Activated naive CD4-positive, alpha-beta T cell treated with anti-CD3 and anti-CD28 coated beads for 36 hours (primary cell): ENCODE measurements around the gene RAB44. TPM values are rescaled to one million over a fixed set of nuclear protein-coding genes. Genes with fewer than 3 reads are reported as not detected.

Experiments used
- CTCF ChIA-PET: fragments of 350-600 bp; sonication (Branson Sonifier 250); formaldehyde crosslinking; loops from one replicate; lab custom pipeline; 2021; ENCODE audit warnings: antibody characterized with exemption; lab: Charles Lee
- DNase-seq: peaks from one replicate; pipeline ENCODE4 v3.0.0-alpha.2; 2020
- H3K27ac Mint-ChIP-seq: one replicate; pipeline ENCODE4 v1.8.0; 2021; ENCODE audit warnings: mild to moderate bottlenecking, mixed read lengths
- H3K27me3 Mint-ChIP-seq: one replicate; pipeline ENCODE4 v1.8.0; 2021; ENCODE audit warnings: low read depth, mixed read lengths
- H3K36me3 Mint-ChIP-seq: one replicate; pipeline ENCODE4 v1.8.0; 2021; ENCODE audit warnings: low read depth, mixed read lengths
- H3K4me1 Mint-ChIP-seq: one replicate; pipeline ENCODE4 v1.8.0; 2021; ENCODE audit warnings: low read depth, mixed read lengths
- H3K4me3 Mint-ChIP-seq: one replicate; pipeline ENCODE4 v1.8.0; 2021; ENCODE audit warnings: mild to moderate bottlenecking, moderate library complexity, mixed read lengths
- H3K9me3 Mint-ChIP-seq: one replicate; pipeline ENCODE4 v1.8.0; 2021; ENCODE audit warnings: mixed read lengths
- intact Hi-C: fragments of 100-400 bp; cut with micrococcal nuclease; formaldehyde crosslinking; loops from one replicate; pipeline ENCODE4 v1.15.1; 2023
- total RNA-seq, 2 experiments: library from RNA; stranded (reverse); gene quantifications; one replicate each; pipeline ENCODE4 v1.2.3, GENCODE V29; 2021

Gene RAB44
- total RNA-seq, 2 experiments from 2014 or later = 0.05 TPM; not detected in 1

DNA sequence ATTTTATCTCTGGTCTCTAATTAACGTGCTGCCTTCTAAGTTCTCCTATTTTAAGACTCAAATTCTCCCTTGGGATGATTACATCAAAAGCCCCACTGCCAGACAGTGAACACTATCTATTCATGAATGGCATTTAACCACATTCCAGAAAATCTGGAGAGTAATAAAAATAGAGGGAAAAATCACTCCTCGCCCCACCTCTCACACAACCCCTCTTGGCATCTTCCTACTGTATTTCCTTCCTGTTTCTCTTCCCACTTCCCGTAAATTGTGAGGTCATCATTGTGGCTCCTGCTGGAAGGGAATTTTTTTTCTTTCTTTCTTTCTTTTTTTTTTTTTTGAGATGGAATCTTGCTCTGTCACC lies 31.5 kb downstream of the RAB44 start:
- Mint-ChIP-seq H3K4me1 (peaks cover 25% of the 10 kb centered on the region), H3K9me3 (no peaks in the 10 kb centered on the region), H3K4me3 (no peak overlapping the region), H3K27me3 (no peaks in the 10 kb centered on the region), H3K27ac (no peak overlapping the region), H3K36me3 (no peaks in the 10 kb centered on the region)
- CTCF ChIA-PET = interaction anchor here (1.2 to 4.7 kb wide), 2 partner anchors 31 to 54 kb away, joined by 3 to 20 read pairs; no protein-coding TSS in a partner anchor
- DNase-seq = no peak
- intact Hi-C loops = no loop called here

DNA sequence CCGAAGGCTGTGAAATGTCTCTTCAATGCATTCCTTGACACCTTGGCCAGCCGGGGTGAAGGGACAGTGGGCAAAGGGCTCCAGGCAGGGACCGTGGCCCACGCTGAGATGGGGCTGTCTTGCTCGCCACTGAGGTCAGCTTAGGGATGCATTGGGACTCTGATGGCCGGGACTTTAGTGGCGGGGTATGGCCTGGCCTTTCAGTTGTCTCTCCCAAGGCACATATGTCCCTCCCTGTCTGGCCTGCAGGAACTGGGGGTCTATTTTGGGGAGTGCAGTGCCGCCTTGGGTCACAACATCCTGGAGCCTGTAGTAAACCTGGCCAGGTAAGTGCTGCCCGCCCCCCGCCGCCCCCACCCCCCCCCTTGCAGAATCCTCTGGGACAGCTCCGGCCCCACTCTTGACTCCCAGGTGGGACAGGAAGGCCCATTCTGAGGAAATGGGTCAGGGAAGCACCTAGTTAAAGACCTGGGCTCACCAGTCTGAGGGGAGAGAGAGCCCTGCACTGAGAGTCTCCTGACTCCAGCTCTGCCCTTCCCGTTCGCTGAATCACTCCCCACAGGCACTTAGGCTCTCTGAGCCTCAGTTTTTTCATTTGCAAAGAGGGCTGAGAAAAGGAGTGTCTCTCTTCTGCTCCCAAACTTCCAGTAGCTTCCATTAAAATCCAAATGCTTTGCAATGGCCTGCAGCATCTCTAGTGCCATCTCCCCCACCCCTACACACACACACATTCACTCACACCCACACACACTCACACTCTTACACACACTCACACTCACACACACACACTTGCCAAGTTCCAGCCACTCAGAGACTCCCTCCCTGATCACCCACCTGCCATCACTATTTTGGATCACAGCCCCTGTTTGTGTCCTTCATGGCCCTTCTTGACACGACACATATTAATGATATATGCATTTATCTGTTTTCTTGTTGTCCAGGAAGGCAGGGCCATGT lies 33.1 kb downstream of the RAB44 start:
- Mint-ChIP-seq H3K27ac (no peak overlapping the region), H3K9me3 (no peaks in the 10 kb centered on the region), H3K4me3 (no peak overlapping the region), H3K4me1 (peaks cover 39% of the 10 kb centered on the region), H3K36me3 (peaks cover 1% of the 10 kb centered on the region), H3K27me3 (no peaks in the 10 kb centered on the region)
- CTCF ChIA-PET = interaction anchor here (1.6 to 4.7 kb wide), 2 partner anchors 29 to 116 kb away, joined by 4 to 20 read pairs; no protein-coding TSS in a partner anchor
- intact Hi-C loops = no loop called here
- no peak for DNase-seq

DNA sequence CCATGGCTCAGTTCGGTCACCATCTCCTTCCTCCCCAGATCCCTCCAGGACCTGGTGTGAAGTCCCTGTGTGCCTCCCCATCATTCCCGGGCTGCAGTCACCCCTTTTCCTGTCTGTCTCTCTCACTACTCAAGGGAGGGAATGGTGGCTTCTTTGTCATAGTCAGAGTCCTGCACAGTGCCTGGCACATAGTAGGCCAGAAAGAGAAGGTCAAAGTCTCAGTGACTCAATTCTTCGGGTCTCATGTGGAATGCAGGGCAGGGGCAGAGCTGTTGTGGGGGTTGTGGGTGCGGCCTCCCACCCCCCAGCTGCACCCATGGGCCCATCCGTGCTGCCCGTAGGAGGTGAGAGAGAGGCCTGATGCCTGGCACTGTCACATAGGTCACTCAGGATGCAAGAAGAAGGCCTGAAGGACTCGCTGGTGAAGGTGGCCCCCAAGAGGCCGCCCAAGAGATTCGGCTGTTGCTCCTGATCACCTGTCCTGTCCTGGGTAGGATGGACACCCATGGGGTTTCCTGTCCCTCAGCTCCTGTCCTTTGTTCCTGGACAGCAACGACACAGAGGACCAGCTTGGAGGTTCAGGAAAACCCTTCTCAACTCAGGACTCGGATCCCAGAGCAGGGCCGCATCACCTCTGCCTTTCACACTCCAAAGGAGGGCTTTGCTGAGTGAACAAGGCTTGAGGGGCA lies 34.1 kb downstream of the RAB44 start:
- CTCF ChIA-PET = interaction anchor here (0.5 to 0.7 kb wide), 2 partner anchors 19 to 117 kb away, joined by 3 read pairs; no protein-coding TSS in a partner anchor
- intact Hi-C loops = no loop called here
- no peaks in the 10 kb centered on the region for H3K27me3 Mint-ChIP-seq
- H3K9me3 Mint-ChIP-seq = no peaks in the 10 kb centered on the region
- H3K4me3 Mint-ChIP-seq = no peak overlapping the region
- no peak overlapping the region for H3K27ac Mint-ChIP-seq
- peaks cover 1% of the 10 kb centered on the region for H3K36me3 Mint-ChIP-seq
- DNase-seq = no peak
- peaks cover 36% of the 10 kb centered on the region for H3K4me1 Mint-ChIP-seq

- Mint-ChIP-seq H3K27ac (no peak overlapping the region), H3K4me1 (peaks cover 28% of the 10 kb centered on the region), H3K9me3 (no peaks in the 10 kb centered on the region), H3K36me3 (peaks cover 1% of the 10 kb centered on the region), H3K27me3 (no peaks in the 10 kb centered on the region), H3K4me3 (no peak overlapping the region)
- intact Hi-C loops = no loop called here
- DNase-seq = no peak
- CTCF ChIA-PET = interaction anchor here (0.7 to 1.8 kb wide), 2 partner anchors 26 to 124 kb away, joined by 3 to 11 read pairs; no protein-coding TSS in a partner anchor
Measured at GRCh38 chr6:36733300-36733699, 35.7 kb downstream of the RAB44 start.

GRCh38 chr6:36734486-36735060 lies 36.9 kb downstream of the RAB44 start:
- CTCF ChIA-PET = interaction anchor here (0.5 to 2.3 kb wide), 8 partner anchors 19 to 432 kb away, joined by 3 to 15 read pairs (median 3); no protein-coding TSS in a partner anchor
- peaks cover 28% of the 10 kb centered on the region for H3K4me1 Mint-ChIP-seq
- H3K27ac Mint-ChIP-seq = peak overlapping the region; percentile 91
- DNase-seq = no peak
- no peaks in the 10 kb centered on the region for H3K27me3 Mint-ChIP-seq
- H3K36me3 Mint-ChIP-seq = peaks cover 1% of the 10 kb centered on the region
- peak overlapping the region; percentile 59 for H3K4me3 Mint-ChIP-seq
- no peaks in the 10 kb centered on the region for H3K9me3 Mint-ChIP-seq
- intact Hi-C loops = loop anchor here (1.0 kb wide), 3 partner anchors 21 to 111 kb away; no protein-coding TSS in a partner anchor

GRCh38 chr6:36735110-36736071 lies 37.8 kb downstream of the RAB44 start:
- Mint-ChIP-seq H3K9me3 (no peaks in the 10 kb centered on the region), H3K36me3 (peaks cover 1% of the 10 kb centered on the region), H3K27ac (peak overlapping the region; percentile 91), H3K4me3 (peak overlapping the region; percentile 59), H3K27me3 (no peaks in the 10 kb centered on the region), H3K4me1 (peaks cover 28% of the 10 kb centered on the region)
- peak; percentile 87 for DNase-seq
- CTCF ChIA-PET = interaction anchor here (0.6 to 2.3 kb wide), 6 partner anchors 18 to 208 kb away, joined by 3 to 15 read pairs (median 3); no protein-coding TSS in a partner anchor
- intact Hi-C loops = loop anchor here (1.0 kb wide), 3 partner anchors 20 to 112 kb away; no protein-coding TSS in a partner anchor

GRCh38 chr6:36737043-36737785 lies 39.6 kb downstream of the RAB44 start:
- Mint-ChIP-seq H3K4me1 (peaks cover 28% of the 10 kb centered on the region), H3K27me3 (no peaks in the 10 kb centered on the region), H3K4me3 (no peak overlapping the region), H3K9me3 (no peaks in the 10 kb centered on the region), H3K27ac (no peak overlapping the region), H3K36me3 (peaks cover 1% of the 10 kb centered on the region)
- CTCF ChIA-PET = interaction anchor here (0.6 kb wide), 1 partner anchor 22 kb away, joined by 3 read pairs; no protein-coding TSS in a partner anchor
- no peak for DNase-seq
- intact Hi-C loops = no loop called here

- DNase-seq = no peak
- intact Hi-C loops = no loop called here
- no peaks in the 10 kb centered on the region for H3K27me3 Mint-ChIP-seq
- peaks cover 1% of the 10 kb centered on the region for H3K36me3 Mint-ChIP-seq
- no peaks in the 10 kb centered on the region for H3K9me3 Mint-ChIP-seq
- peaks cover 24% of the 10 kb centered on the region for H3K4me1 Mint-ChIP-seq
- no peak overlapping the region for H3K4me3 Mint-ChIP-seq
- CTCF ChIA-PET = interaction anchor here (1.1 kb wide), 1 partner anchor 13 kb away, joined by 3 read pairs; no protein-coding TSS in a partner anchor
- H3K27ac Mint-ChIP-seq = no peak overlapping the region
Measured at GRCh38 chr6:36738108-36738507, 40.5 kb downstream of the RAB44 start.

DNA sequence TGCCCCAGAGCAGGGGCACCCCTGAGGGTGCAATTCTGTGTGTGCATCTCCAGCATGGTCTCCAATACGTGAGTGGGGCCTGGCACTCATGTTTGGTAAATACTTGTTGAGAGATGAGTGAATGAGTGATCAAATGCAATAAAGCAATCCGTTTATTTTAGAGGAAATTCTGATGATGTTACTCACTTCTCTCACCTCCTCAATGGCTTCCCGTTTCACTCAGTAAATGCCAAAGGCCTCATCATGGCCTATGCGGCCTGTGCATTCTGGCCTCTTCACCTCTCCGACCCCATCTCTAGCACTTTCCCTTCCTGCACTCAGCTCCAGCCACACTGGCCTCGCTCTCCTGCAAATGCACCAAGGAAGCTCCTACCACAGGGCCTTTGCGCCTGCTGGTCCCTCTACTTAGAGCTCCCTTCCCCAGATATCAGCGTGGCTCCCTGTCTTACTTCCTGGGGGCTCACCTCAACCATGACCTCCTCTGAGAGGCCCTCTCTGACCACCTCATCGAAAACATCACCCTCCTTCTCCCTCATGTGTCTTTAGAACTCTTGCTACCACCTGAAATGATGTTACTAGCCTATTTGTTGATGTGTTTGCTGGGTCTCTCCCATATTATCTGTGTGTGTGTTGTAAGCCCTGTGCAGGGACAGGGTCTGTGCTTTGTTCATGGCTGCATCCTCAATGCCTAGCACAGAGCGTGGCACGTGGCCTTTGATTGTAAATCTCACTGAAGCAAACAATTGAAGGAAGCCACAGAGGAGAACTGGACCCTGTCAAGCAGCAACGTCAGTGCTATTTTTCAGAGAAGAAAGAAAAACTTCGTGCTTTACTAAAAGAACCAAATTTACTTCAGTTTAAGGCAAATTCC lies 42.6 kb downstream of the RAB44 start:
- Mint-ChIP-seq H3K4me1 (peaks cover 6% of the 10 kb centered on the region), H3K4me3 (no peak overlapping the region), H3K9me3 (no peaks in the 10 kb centered on the region), H3K36me3 (no peaks in the 10 kb centered on the region), H3K27ac (no peak overlapping the region), H3K27me3 (no peaks in the 10 kb centered on the region)
- CTCF ChIA-PET = interaction anchor here (0.7 kb wide), 1 partner anchor 125 kb away, joined by 5 read pairs; no protein-coding TSS in a partner anchor
- intact Hi-C loops = no loop called here
- no peak for DNase-seq

GRCh38 chr6:36740818-36741179 lies 43.2 kb downstream of the RAB44 start:
- no peaks in the 10 kb centered on the region for H3K9me3 Mint-ChIP-seq
- H3K4me3 Mint-ChIP-seq = no peak overlapping the region
- intact Hi-C loops = no loop called here
- CTCF ChIA-PET = interaction anchor here (0.7 kb wide), 1 partner anchor 126 kb away, joined by 5 read pairs; no protein-coding TSS in a partner anchor
- H3K27ac Mint-ChIP-seq = no peak overlapping the region
- no peak for DNase-seq
- peaks cover 1% of the 10 kb centered on the region for H3K4me1 Mint-ChIP-seq
- no peaks in the 10 kb centered on the region for H3K27me3 Mint-ChIP-seq
- no peaks in the 10 kb centered on the region for H3K36me3 Mint-ChIP-seq
